DND-41 (cell line): ENCODE data around the gene PI4KA.

Experiments
- ATAC-seq: fragments of 200-7000 bp; cut with Tn5 transposase; 3 replicates; pipeline ENCODE4 v1.9.1; 2021; ENCODE audit warnings: low read depth; ENCODE audit not compliant: insufficient read depth
- DNase-seq: peaks from one replicate; pipeline ENCODE4 v3.0.0-alpha.2; 2020
- H2AFZ ChIP-seq: 2 replicates; pipeline ENCODE4 v1.6.0; 2012; ENCODE audit warnings: low read depth, low read length
- H3K27ac ChIP-seq: 2 replicates; pipeline ENCODE4 v1.5.1; 2012; ENCODE audit warnings: low read length, inconsistent platforms
- H3K27me3 ChIP-seq: fragments of 200-600 bp; sonication (generic); 2 replicates; pipeline ENCODE4 v1.6.0; 2012; ENCODE audit warnings: low read length, mild to moderate bottlenecking, inconsistent platforms; ENCODE audit not compliant: insufficient read depth, poor library complexity
- H3K36me3 ChIP-seq: 2 replicates; pipeline ENCODE4 v1.5.1; 2012; ENCODE audit warnings: low read length, inconsistent platforms; ENCODE audit not compliant: insufficient read depth
- H3K4me1 ChIP-seq: 2 replicates; pipeline ENCODE4 v1.5.1; 2012; ENCODE audit warnings: mild to moderate bottlenecking, low read length; ENCODE audit not compliant: insufficient read depth
- H3K4me2 ChIP-seq: 2 replicates; pipeline ENCODE4 v1.6.0; 2012; ENCODE audit warnings: mild to moderate bottlenecking, moderate library complexity, low read length, inconsistent platforms; ENCODE audit not compliant: insufficient read depth
- H3K4me3 ChIP-seq, 2 experiments: fragments of 200-600 bp in 1 of 2; shearing (Covaris generic) in 1 of 2; 2 replicates each; pipeline ENCODE4 v1.5.1; 2012 to 2016; ENCODE audit warnings: inconsistent platforms in 2 of 2, low read length in 2 of 2, mild to moderate bottlenecking in 2 of 2, low read depth in 1 of 2, moderate library complexity in 1 of 2
- H3K79me2 ChIP-seq: 2 replicates; pipeline ENCODE4 v1.6.0; 2012; ENCODE audit warnings: low read length, inconsistent platforms; ENCODE audit not compliant: insufficient read depth
- H3K9ac ChIP-seq: 2 replicates; pipeline ENCODE4 v1.6.0; 2012; ENCODE audit warnings: low read depth, mild to moderate bottlenecking, inconsistent platforms, low read length, moderate library complexity
- H3K9me3 ChIP-seq: 2 replicates; pipeline ENCODE4 v1.5.1; 2012; ENCODE audit warnings: low read length, moderate library complexity, mild to moderate bottlenecking, inconsistent platforms; ENCODE audit not compliant: insufficient read depth, severe bottlenecking
- H4K20me1 ChIP-seq: 2 replicates; pipeline ENCODE4 v1.6.0; 2012; ENCODE audit warnings: low read length; ENCODE audit not compliant: insufficient read depth
- EZH2 ChIP-seq: IDR thresholded peaks from 3 replicates; pipeline ENCODE4 v1.6.1; 2012; ENCODE audit warnings: borderline replicate concordance, low read depth, mild to moderate bottlenecking, moderate library complexity, low read length, inconsistent platforms; ENCODE audit not compliant: severe bottlenecking
- TF ChIP-seq, protein P1 (sequence below): IDR thresholded peaks from 2 replicates; pipeline ENCODE4 v1.5.1; 2012; ENCODE audit warnings: borderline replicate concordance, low read length, moderate library complexity, mild to moderate bottlenecking; ENCODE audit not compliant: poor library complexity, severe bottlenecking; ENCODE audit errors: extremely low read depth

The PI4KA gene

DNA sequence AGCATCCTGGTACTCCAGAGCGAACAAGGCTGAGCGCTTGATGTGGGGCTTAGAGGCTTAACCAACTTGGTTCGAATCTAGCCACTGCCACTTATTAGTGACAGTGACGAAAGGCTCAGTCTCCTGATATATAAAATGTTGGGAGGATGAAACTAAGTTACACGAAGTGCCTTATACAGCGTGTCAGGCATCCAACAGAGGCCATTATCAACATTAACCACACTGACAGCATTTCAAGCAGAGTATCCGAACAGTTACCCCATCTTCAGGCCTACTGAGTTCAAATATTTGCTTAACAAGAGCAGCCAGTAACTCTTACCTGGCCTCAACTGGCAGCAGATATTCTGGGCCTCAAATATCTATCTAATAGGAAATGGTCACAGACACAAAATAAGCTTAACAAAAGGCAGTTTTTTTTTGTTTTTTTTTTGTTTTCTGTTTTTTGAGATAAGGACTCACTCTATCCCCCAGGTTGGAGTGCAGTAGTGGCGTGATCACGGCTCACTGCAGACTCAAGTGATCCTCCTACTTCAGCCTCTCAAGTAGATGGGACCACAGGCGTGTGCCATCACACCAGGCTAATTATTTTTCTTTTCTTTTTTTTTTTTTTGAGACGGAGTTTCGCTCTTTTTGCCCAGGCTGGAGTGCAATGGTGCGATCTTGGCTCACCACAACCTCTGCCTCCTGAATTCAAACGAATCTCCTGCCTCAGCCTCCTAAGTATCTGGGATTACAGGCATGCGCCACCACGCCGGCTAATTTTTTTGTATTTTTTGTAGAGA, 81.8 kb downstream of the PI4KA start:
- Histone ChIP-seq H3K4me1 (no peaks in the 10 kb centered on the region), H3K27ac (no peak overlapping the region), H3K79me2 (no peaks in the 10 kb centered on the region), H4K20me1 (0 out of 2 replicates have a peak, but pooled peaks cover 5% of the 10 kb centered on the region), H3K9ac (no peak overlapping the region), H3K4me2 (no peak overlapping the region), H3K4me3 (no peak overlapping the region), H3K36me3 (peaks cover 62% of the 10 kb centered on the region), H2AFZ (no peak overlapping the region), H3K9me3 (no peaks in the 10 kb centered on the region), H3K27me3 (no peaks in the 10 kb centered on the region)
- TF ChIP-seq, protein P1, sequence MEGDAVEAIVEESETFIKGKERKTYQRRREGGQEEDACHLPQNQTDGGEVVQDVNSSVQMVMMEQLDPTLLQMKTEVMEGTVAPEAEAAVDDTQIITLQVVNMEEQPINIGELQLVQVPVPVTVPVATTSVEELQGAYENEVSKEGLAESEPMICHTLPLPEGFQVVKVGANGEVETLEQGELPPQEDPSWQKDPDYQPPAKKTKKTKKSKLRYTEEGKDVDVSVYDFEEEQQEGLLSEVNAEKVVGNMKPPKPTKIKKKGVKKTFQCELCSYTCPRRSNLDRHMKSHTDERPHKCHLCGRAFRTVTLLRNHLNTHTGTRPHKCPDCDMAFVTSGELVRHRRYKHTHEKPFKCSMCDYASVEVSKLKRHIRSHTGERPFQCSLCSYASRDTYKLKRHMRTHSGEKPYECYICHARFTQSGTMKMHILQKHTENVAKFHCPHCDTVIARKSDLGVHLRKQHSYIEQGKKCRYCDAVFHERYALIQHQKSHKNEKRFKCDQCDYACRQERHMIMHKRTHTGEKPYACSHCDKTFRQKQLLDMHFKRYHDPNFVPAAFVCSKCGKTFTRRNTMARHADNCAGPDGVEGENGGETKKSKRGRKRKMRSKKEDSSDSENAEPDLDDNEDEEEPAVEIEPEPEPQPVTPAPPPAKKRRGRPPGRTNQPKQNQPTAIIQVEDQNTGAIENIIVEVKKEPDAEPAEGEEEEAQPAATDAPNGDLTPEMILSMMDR: no peak
- no peak for TF ChIP-seq EZH2
- DNase-seq (no peak), ATAC-seq (no peak)

DNA sequence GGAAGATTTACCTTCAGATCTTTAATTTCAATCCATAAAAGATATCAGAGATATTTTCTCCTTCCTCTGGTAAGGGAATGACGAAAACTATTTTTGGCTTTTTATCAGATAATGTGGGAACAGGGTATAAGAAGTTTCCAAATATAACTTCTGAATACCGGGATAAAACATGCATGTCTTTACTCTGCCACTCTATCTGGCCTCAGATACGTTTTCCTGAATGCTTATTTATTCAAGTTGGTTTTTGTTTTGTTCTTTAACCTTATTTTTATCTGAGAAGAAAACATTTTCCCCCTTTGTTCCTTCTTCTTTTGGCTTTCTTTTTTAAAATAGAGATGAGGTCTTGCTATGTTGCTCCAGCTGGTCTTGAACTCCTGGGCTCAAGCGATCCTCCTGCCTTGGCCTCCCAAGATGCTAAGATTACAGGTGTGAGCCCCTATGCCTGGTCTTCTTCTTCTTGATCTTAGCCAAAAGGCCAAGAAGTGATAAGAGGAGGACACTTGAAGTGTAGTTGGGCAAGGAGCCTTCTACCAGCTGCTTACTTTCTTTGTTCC, 83.2 kb downstream of the PI4KA start:
- Histone ChIP-seq H3K4me3 (no peak overlapping the region), H3K79me2 (no peaks in the 10 kb centered on the region), H3K27ac (no peak overlapping the region), H3K4me1 (no peaks in the 10 kb centered on the region), H3K9me3 (no peaks in the 10 kb centered on the region), H2AFZ (no peak overlapping the region), H4K20me1 (no peaks in the 10 kb centered on the region), H3K27me3 (no peaks in the 10 kb centered on the region), H3K9ac (no peak overlapping the region), H3K4me2 (no peak overlapping the region), H3K36me3 (peaks cover 54% of the 10 kb centered on the region)
- DNase-seq: no peak
- no peak for TF ChIP-seq EZH2
- TF ChIP-seq, protein P1: no peak
- ATAC-seq: no peak

DNA sequence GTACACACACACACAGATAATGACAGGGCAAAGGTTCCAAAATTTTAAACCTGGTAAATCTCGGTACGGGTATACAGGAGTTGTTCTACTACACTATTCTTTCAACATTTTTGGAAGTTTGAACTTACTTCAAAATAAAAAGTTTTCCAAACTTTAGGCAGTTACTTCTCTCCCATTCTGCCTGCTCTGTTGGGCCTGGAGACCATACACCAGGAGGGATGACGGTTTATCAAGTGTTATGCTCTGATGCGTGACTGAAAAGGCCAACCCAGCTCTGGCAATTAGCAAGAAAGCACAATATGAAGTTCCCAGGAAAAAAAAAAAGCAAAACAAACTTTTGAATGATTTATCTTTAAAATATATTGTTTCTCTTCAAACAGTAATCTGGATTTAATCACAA, 83.7 kb downstream of the PI4KA start:
- H3K27me3 ChIP-seq: no peaks in the 10 kb centered on the region
- no peaks in the 10 kb centered on the region for H3K9me3 ChIP-seq
- H2AFZ ChIP-seq: no peak overlapping the region
- ATAC-seq (no peak), DNase-seq (no peak)
- H3K36me3 ChIP-seq: peaks cover 49% of the 10 kb centered on the region
- no peak overlapping the region for H3K4me2 ChIP-seq
- no peaks in the 10 kb centered on the region for H3K4me1 ChIP-seq
- no peak overlapping the region for H3K27ac ChIP-seq
- no peaks in the 10 kb centered on the region for H4K20me1 ChIP-seq
- TF ChIP-seq, protein P1: no peak
- TF ChIP-seq EZH2: no peak
- H3K79me2 ChIP-seq: no peaks in the 10 kb centered on the region
- H3K9ac ChIP-seq: no peak overlapping the region
- H3K4me3 ChIP-seq: no peak overlapping the region
